ENCODE results near the gene LRRC28.

LRRC28 gene

GRCh38 chr15:99249270-99249841, 1.9 kb upstream of the LRRC28 start, which contains the start of gene TTC23:
TTC23 (minus strand) TSS chr15:99249581; CDS start chr15:99228712, 20,869 bp downstream.
- DNase-seq (ENCODE audit: low read depth) = peak; percentile 90

- DNase-seq (ENCODE audit: low read depth) = no peak
Observed at GRCh38 chr15:99250001-99250400, 1.3 kb upstream of the LRRC28 start.

DNA sequence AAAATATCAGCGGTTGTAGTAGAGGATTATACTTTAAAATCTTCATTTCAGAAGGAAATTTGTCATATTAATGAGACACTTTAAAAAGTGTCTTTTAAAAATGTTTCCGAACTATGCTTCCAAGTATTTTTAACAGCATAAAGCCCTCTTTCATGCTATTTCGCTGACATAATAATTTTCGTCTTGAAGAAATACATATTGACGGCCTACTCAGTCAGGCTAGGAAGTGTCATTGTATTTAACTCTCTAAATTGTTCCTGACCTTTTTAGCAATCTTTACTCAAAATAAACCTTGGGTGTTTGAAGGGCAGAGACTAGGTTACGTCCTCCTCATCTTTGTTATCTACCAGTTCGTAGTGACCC, 806 bp upstream of the LRRC28 start:
- no peak for DNase-seq (ENCODE audit: low read depth)

GRCh38 chr15:99252326-99252725, 1.0 kb downstream of the LRRC28 start:
- no peak for DNase-seq (ENCODE audit: low read depth)

DNA sequence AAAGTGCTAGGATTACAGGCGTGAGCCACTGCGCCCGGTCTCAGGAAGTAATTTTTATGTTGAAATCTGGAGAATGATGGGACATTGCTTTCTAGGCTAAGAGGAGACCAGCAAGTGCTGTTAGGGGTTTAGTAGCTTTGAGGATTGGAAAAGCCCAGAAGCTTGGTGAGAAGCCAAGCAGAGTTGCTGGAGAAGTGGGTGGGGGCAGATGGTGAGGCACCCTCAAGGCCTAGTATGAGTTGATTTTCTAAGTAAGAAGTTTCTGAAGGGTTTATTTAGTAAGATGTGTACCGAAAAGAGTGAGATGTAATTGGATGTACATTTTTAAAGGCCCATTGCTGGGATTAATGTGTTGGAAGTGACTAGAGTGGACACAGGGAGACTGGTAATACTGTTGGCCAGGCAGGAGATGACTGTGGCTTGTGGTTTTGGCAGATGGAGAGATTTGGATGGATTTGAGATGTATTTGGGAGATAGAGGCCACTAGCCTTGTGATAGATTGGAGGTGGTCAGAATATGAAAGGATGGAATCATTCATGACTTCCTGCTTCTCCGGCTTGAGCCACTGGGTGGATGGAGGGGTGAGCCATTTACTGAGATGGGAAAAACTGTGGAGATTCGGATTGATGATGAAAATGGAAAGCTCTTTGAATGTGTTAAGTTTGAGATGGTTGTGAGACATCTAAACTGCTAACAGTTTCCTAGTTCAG, 2.3 kb downstream of the LRRC28 start:
- DNase-seq (ENCODE audit: low read depth) = peak; percentile 78

GRCh38 chr15:99257107-99257750, 5.9 kb downstream of the LRRC28 start:
- DNase-seq (ENCODE audit: low read depth) = no peak

DNA sequence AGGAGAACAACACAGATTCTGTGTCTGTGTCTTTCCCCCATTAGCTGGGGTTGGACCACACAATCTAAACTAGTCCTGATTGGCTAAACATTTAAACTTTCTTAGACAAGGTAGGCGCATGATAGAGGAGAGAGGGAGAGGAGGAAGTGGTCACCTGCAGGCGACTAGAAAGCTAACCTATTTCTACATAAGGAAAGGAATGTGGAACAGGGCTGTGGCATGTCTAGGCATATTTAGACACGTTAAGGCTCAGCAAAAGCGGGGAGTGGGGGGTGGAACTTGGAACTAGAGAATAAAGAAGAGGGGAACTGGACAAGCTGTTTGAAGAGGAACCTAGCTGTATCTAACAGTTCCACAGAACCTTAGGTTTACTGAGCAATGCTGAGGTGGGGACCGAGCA, 12.8 kb downstream of the LRRC28 start:
- no peak for DNase-seq (ENCODE audit: low read depth)

- DNase-seq (ENCODE audit: low read depth) = no peak
Observed at GRCh38 chr15:99265541-99266070, 14.3 kb downstream of the LRRC28 start.

DNA sequence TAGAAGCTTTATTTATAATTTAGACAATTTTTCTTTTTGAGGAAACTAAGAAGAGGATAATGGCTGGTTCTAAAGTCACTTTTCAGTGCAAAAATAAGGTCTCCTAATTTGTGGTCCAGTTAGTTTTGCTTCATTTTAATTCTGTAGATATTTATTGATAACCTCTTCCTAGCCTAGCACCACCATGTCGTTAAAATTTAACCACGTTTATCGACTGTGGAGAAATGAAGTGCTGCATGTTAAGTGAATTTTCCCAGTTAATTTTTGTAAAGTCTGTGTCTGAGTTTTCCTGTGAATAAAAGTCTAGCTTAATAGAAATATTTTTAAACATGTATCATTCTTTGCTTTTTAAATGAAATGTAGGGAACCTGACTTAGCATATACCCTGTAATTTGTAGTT, 16.7 kb downstream of the LRRC28 start:
- no peak for DNase-seq (ENCODE audit: low read depth)

DNA sequence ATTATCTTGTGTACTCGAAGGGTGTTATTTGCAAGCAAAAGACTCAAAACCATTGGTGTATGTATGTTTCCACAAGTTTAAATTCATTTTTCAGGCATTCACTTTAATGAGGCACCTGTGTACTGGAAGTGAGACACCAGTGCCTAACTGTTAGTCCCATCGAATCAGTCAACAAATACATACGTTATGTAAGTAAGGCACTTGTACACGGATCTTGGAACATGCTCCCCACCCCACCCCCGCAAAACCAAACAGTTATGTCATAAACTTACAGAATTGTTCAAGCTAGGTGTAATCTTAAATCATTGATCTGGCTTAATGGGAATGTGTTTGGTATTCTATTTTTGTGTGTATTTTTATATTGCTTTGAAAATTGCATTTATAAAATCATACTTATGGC, 17.1 kb downstream of the LRRC28 start:
- no peak for DNase-seq (ENCODE audit: low read depth)

GRCh38 chr15:99273801-99274200, 22.5 kb downstream of the LRRC28 start:
- DNase-seq (ENCODE audit: low read depth) = no peak

- DNase-seq (ENCODE audit: low read depth) = no peak
Observed at GRCh38 chr15:99275061-99275460, 23.8 kb downstream of the LRRC28 start.

GRCh38 chr15:99275525-99276128, 24.3 kb downstream of the LRRC28 start:
- no peak for DNase-seq (ENCODE audit: low read depth)

GRCh38 chr15:99279290-99279689, 28.0 kb downstream of the LRRC28 start:
- DNase-seq (ENCODE audit: low read depth) = no peak

DNA sequence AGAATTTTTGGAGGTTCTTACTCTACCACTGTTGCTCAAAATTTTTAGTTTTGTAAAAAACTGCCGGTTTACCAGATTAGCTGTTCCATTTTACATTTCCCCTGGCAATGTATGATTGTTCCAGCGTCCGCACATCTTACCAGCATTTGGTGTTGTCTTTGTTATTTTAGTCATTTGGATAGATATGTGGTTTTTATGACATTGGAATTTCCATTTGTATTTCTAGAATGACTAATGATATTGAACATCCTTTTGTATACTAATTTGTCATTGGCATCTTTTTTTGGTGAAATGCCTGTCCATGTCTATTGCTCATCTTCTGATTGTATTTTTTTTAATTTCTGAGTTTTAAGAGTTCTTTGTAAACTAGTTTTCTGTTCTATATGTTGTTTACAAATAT, 28.5 kb downstream of the LRRC28 start:
- DNase-seq (ENCODE audit: low read depth) = no peak

- no peak for DNase-seq (ENCODE audit: low read depth)
Observed at GRCh38 chr15:99282121-99282520, 30.8 kb downstream of the LRRC28 start.

DNA sequence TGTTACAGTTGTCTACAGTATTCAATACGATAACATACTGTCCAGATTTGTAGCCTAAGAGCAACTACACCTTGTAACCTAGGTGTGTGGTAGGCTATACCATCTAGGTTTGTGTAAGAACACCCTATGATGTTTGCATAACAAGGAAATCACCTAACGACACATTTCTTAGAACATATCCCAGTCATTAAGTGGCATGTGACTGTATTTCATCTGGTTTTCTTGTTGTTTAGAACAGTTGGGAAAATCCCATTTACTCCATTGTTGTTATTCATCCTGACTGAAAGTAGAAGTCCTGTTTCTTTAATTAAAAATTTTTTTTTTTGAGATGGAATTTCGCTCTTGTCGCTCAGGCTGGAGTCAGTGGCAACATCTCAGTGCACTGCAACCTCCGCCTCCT, 31.3 kb downstream of the LRRC28 start:
- DNase-seq (ENCODE audit: low read depth) = no peak

GRCh38 chr15:99283717-99284116, 32.4 kb downstream of the LRRC28 start:
- no peak for DNase-seq (ENCODE audit: low read depth)

- no peak for DNase-seq (ENCODE audit: low read depth)
Observed at GRCh38 chr15:99291643-99292042, 40.4 kb downstream of the LRRC28 start.

- no peak for DNase-seq (ENCODE audit: low read depth)
Observed at GRCh38 chr15:99295840-99296239, 44.6 kb downstream of the LRRC28 start.

GRCh38 chr15:99296386-99296785, 45.1 kb downstream of the LRRC28 start:
- DNase-seq (ENCODE audit: low read depth) = no peak

- no peak for DNase-seq (ENCODE audit: low read depth)
Observed at GRCh38 chr15:99303907-99304306, 52.6 kb downstream of the LRRC28 start.

All from stromal cell of bone marrow (primary cell).